HK-2 (cell line): ENCODE data around the gene ATP5PD.
"Not testable (repeated sequence)": the region's sequence is repeated elsewhere in the genome, so short reads cannot be mapped to it uniquely, and the experiment has no call there.

Source experiments
- DNase-seq: peaks from one replicate; pipeline ENCODE4 v3.0.0-alpha.2; 2018; ENCODE audit not compliant: unreplicated experiment

The ATP5PD gene

GRCh38 chr17:75077496-75078283 lies 30.9 kb upstream of the ATP5PD start:
- DNase-seq = no peak

GRCh38 chr17:75077072-75077495 lies 30.3 kb upstream of the ATP5PD start:
- DNase-seq = no peak

GRCh38 chr17:75075597-75076336 lies 29.0 kb upstream of the ATP5PD start:
- no peak for DNase-seq

GRCh38 chr17:75074532-75074931 lies 27.8 kb upstream of the ATP5PD start:
- DNase-seq = no peak

GRCh38 chr17:75073618-75074047 lies 26.9 kb upstream of the ATP5PD start:
- DNase-seq = no peak

GRCh38 chr17:75072909-75073308 lies 26.1 kb upstream of the ATP5PD start:
- not testable (repeated sequence) for DNase-seq

- not testable (repeated sequence) for DNase-seq
Observed at GRCh38 chr17:75071478-75072271, 24.9 kb upstream of the ATP5PD start.

GRCh38 chr17:75069783-75070182 lies 23.0 kb upstream of the ATP5PD start:
- no peak for DNase-seq

- no peak for DNase-seq
Observed at GRCh38 chr17:75068750-75069149, 22.0 kb upstream of the ATP5PD start.

- no peak for DNase-seq
Observed at GRCh38 chr17:75067856-75068255, 21.1 kb upstream of the ATP5PD start.

- no peak for DNase-seq
Observed at GRCh38 chr17:75065562-75066151, 18.9 kb upstream of the ATP5PD start.

GRCh38 chr17:75064867-75065561 lies 18.2 kb upstream of the ATP5PD start:
- DNase-seq = no peak

- no peak for DNase-seq
Observed at GRCh38 chr17:75064460-75064859, 17.7 kb upstream of the ATP5PD start.

GRCh38 chr17:75064040-75064439 lies 17.3 kb upstream of the ATP5PD start:
- no peak for DNase-seq

- no peak for DNase-seq
Observed at GRCh38 chr17:75063626-75064025, 16.9 kb upstream of the ATP5PD start.

- DNase-seq = no peak
Observed at GRCh38 chr17:75063201-75063600, 16.4 kb upstream of the ATP5PD start.

- no peak for DNase-seq
Observed at GRCh38 chr17:75061618-75062017, 14.8 kb upstream of the ATP5PD start.

GRCh38 chr17:75061055-75061438 lies 14.3 kb upstream of the ATP5PD start:
- no peak for DNase-seq

GRCh38 chr17:75060434-75061054 lies 13.8 kb upstream of the ATP5PD start:
- DNase-seq = no peak

GRCh38 chr17:75059369-75060345 lies 12.9 kb upstream of the ATP5PD start:
- no peak for DNase-seq
